Activated CD4-positive, alpha-beta T cell treated with anti-CD3 and anti-CD28 coated beads, Interleukin-2, amount 10 ng/mL, durations not matched to agents 24 days and 14 days (primary cell): Measurements from ENCODE around the gene RGS21. TPM values are rescaled to one million over a fixed set of nuclear protein-coding genes. Genes with fewer than 3 reads are reported as not detected.

Experiments used
- DNase-seq: peaks from one replicate; pipeline ENCODE4 v3.0.0; 2022
- H3K27ac Mint-ChIP-seq: one replicate; pipeline ENCODE4 v1.8.0; 2022; ENCODE audit warnings: mild to moderate bottlenecking, mixed read lengths
- H3K27me3 Mint-ChIP-seq: one replicate; pipeline ENCODE4 v1.8.0; 2022; ENCODE audit warnings: mixed read lengths
- H3K36me3 Mint-ChIP-seq: one replicate; pipeline ENCODE4 v1.8.0; 2022; ENCODE audit warnings: low read depth, mild to moderate bottlenecking, mixed read lengths
- H3K4me1 Mint-ChIP-seq: one replicate; pipeline ENCODE4 v1.8.0; 2021; ENCODE audit warnings: mixed read lengths
- H3K4me3 Mint-ChIP-seq: one replicate; pipeline ENCODE4 v1.8.0; 2022; ENCODE audit warnings: mild to moderate bottlenecking, moderate library complexity, mixed read lengths
- H3K9me3 Mint-ChIP-seq: one replicate; pipeline ENCODE4 v1.8.0; 2021; ENCODE audit warnings: mixed read lengths
- intact Hi-C: fragments of 100-400 bp; cut with micrococcal nuclease; formaldehyde crosslinking; loops from one replicate; pipeline ENCODE4 v1.15.1; 2023
- total RNA-seq: library from RNA; stranded (reverse); gene quantifications from 2 replicates; pipeline ENCODE4 v1.2.3, GENCODE V29; 2022

RGS21 gene
- total RNA-seq, 1 donor from 2014 or later = not detected

DNA sequence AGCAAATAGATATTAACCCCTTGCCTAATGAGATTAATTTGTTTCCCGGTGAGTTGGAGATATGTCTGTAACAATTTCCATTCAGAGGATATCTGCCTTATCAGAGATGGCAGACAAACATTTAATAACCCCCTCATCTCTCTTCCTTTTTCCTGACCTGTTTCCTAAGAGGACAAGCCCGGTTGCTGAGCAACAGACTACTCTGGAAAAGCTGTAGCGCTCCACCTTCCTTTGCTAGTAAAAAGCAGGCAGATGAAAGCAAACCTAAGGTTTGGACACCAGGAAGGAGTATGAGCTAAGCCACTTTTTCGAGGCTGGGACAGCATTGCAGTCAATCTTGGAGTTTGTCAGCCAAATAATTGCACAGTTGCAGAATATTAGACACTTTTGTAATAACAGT is 82.4 kb downstream of the RGS21 start:
- Mint-ChIP-seq H3K27me3 (no peaks in the 10 kb centered on the region), H3K27ac (no peak overlapping the region), H3K9me3 (no peaks in the 10 kb centered on the region), H3K36me3 (no peaks in the 10 kb centered on the region), H3K4me3 (no peak overlapping the region), H3K4me1 (no peaks in the 10 kb centered on the region)
- DNase-seq = no peak
- intact Hi-C loops = no loop called here

DNA sequence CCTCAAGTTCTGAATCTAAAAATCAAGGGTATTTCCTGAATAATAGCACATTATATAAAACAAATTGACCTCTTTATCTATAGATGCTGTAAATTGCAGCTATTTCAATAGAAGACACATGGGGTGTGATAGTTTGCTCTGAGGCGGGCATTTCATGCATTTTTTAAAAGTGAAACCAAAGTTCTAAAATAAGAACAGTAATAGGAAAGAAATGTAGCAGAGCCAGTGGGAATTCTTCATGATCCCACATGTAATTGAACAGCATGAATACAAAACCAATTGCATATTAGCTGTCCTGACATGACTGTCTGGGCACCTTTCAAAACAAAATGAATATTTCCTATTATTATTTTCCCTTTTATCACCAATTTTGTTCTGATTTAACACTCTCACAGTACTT is 85.0 kb downstream of the RGS21 start:
- H3K27ac Mint-ChIP-seq = no peak overlapping the region
- H3K27me3 Mint-ChIP-seq = no peaks in the 10 kb centered on the region
- H3K36me3 Mint-ChIP-seq = no peaks in the 10 kb centered on the region
- no peaks in the 10 kb centered on the region for H3K4me1 Mint-ChIP-seq
- intact Hi-C loops = no loop called here
- no peak overlapping the region for H3K4me3 Mint-ChIP-seq
- no peaks in the 10 kb centered on the region for H3K9me3 Mint-ChIP-seq
- no peak for DNase-seq

DNA sequence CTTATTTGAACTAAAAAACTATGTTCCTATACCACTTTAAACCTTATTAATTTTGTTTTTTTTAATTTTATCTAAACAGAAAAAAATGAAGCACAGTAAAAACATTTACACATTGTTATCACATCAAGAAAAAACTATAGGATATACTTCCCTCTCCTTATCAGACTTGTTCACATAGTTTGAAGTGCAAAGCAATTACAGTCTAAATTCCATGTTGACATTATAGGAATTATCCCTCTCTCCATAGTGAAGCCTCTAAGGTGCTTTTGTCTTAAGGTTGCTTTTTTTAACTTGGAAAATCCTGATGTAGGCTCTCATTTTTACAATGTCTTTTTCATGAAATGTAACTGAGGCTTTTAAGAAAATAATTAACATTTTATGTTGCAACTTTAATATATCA is 85.8 kb downstream of the RGS21 start:
- H3K9me3 Mint-ChIP-seq = no peaks in the 10 kb centered on the region
- H3K27me3 Mint-ChIP-seq = no peaks in the 10 kb centered on the region
- no peak overlapping the region for H3K27ac Mint-ChIP-seq
- intact Hi-C loops = no loop called here
- H3K36me3 Mint-ChIP-seq = no peaks in the 10 kb centered on the region
- H3K4me3 Mint-ChIP-seq = no peak overlapping the region
- H3K4me1 Mint-ChIP-seq = no peaks in the 10 kb centered on the region
- no peak for DNase-seq

DNA sequence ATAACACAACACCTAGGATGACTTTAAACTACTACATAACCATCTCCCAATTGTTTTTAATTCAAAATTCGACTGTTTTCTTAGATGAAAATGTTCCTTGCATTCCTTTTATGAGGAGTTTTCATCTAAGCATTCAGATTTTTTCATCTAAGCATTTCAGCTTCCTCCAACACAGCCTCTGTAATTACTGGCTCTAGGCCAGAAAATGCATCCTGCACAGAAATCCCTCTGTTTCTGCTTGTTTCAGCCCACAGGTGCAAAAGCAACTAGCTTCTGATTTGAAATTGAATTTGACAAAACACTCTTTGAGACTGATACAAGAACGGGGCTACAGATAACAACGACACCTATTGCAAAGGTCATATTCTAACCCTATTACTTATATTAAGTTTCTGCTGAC is 90.4 kb downstream of the RGS21 start:
- H3K4me1 Mint-ChIP-seq = no peaks in the 10 kb centered on the region
- H3K27ac Mint-ChIP-seq = no peak overlapping the region
- no peaks in the 10 kb centered on the region for H3K9me3 Mint-ChIP-seq
- no peaks in the 10 kb centered on the region for H3K27me3 Mint-ChIP-seq
- intact Hi-C loops = no loop called here
- H3K4me3 Mint-ChIP-seq = no peak overlapping the region
- H3K36me3 Mint-ChIP-seq = no peaks in the 10 kb centered on the region
- DNase-seq = no peak

Other genes starting within 250 kb of the RGS21 start
- gene RGS18, start 158.5 kb upstream of the RGS21 start, total RNA-seq = 0.33 TPM in 1 of 2 replicates, not detected in the other